B cell (primary cell): ENCODE data around the gene DAB2IP. TPM values are rescaled to one million over a fixed set of nuclear protein-coding genes. Genes with fewer than 3 reads are reported as not detected.

ENCODE experiments used
- ATAC-seq: fragments of 200-7000 bp; cut with Tn5 transposase; one replicate; pipeline ENCODE4 v1.10.0; 2021; ENCODE audit warnings: low read depth, mild to moderate bottlenecking, moderate number of reproducible peaks, moderate library complexity
- CTCF ChIA-PET: fragments of 350-600 bp; sonication (Branson Sonifier 250); formaldehyde crosslinking; loops from one replicate; lab custom pipeline; 2021; ENCODE audit warnings: antibody characterized with exemption, inconsistent platforms; lab: Charles Lee
- POLR2A ChIA-PET: fragments of 350-600 bp; sonication (Branson Sonifier 250); formaldehyde crosslinking; loops from one replicate; lab custom pipeline; 2021; ENCODE audit warnings: antibody characterized with exemption; lab: Charles Lee
- DNase-seq: peaks from one replicate; pipeline ENCODE4 v3.0.0; 2013
- H2AFZ ChIP-seq: 2 replicates; pipeline ENCODE4 v1.6.1; 2012; ENCODE audit warnings: mild to moderate bottlenecking, low read depth, low read length; ENCODE audit not compliant: insufficient read depth, poor library complexity, severe bottlenecking
- H3K27ac ChIP-seq, 2 donors: 1 replicate in 1 of 2; 2 replicates in 1 of 2; pipeline ENCODE4 v1.5.1; 2012 to 2013; ENCODE audit warnings: low read length in 2 of 2, mild to moderate bottlenecking in 2 of 2, moderate library complexity in 1 of 2
- H3K27me3 ChIP-seq, 4 experiments: fragments of 200-600 bp in 1 of 4; sonication (generic) in 1 of 4; replicated peaks in 1 of 4; 1 replicate in 2 of 4; 2 replicates in 2 of 4; pipeline versions ENCODE4 v1.6.1 to v1.7.0; 2013 to 2016; ENCODE audit warnings: low read length in 3 of 4, mild to moderate bottlenecking in 2 of 4, mixed read lengths in 1 of 4, moderate library complexity in 1 of 4; ENCODE audit not compliant: insufficient read depth in 4 of 4, control insufficient read depth in 3 of 4; ENCODE audit errors: control extremely low read depth in 1 of 4
- H3K36me3 ChIP-seq, 2 experiments: replicated peaks in 1 of 2; 1 replicate in 1 of 2; 2 replicates in 1 of 2; pipeline versions ENCODE4 v1.6.1 to v1.7.1; 2013; ENCODE audit warnings: low read length in 1 of 2; ENCODE audit not compliant: insufficient read depth in 2 of 2, control insufficient read depth in 1 of 2; ENCODE audit errors: control extremely low read depth in 1 of 2, extremely low read depth in 1 of 2
- H3K4me1 ChIP-seq, 2 donors: fragments of 200-600 bp in 1 of 2; sonication (generic) in 1 of 2; 1 replicate in 1 of 2; 2 replicates in 1 of 2; pipeline versions ENCODE4 v1.5.1 to v1.6.1; 2013 to 2017; ENCODE audit warnings: low read length in 2 of 2; ENCODE audit not compliant: control insufficient read depth in 2 of 2, insufficient read depth in 2 of 2
- H3K4me2 ChIP-seq: replicated peaks from 2 replicates; pipeline ENCODE3; 2012; ENCODE audit warnings: mild to moderate bottlenecking, low read depth, low read length; ENCODE audit not compliant: poor library complexity, severe bottlenecking
- H3K4me3 ChIP-seq, 5 experiments: fragments of 200-600 bp in 1 of 5; sonication (generic) in 1 of 5; 1 replicate in 3 of 5; 2 replicates in 2 of 5; pipeline versions ENCODE4 v1.5.1 to v1.7.0; 2011 to 2016; ENCODE audit warnings: low read length in 4 of 5, mild to moderate bottlenecking in 4 of 5, low read depth in 2 of 5, control low read depth in 1 of 5, moderate library complexity in 1 of 5; ENCODE audit not compliant: insufficient read depth in 1 of 5; ENCODE audit errors: control extremely low read depth in 1 of 5, extremely low read depth in 1 of 5
- H3K79me2 ChIP-seq: fragments of 200-600 bp; sonication (generic); one replicate; pipeline ENCODE4 v1.6.0; 2016; ENCODE audit warnings: low read length; ENCODE audit not compliant: control insufficient read depth, insufficient read depth
- H3K9ac ChIP-seq: fragments of 200-600 bp; sonication (generic); 2 replicates; pipeline ENCODE4 v1.6.1; 2017; ENCODE audit warnings: mild to moderate bottlenecking, low read length, moderate library complexity
- H3K9me3 ChIP-seq, 3 donors: one replicate each; pipeline versions ENCODE4 v1.6.1 to v1.7.1; 2013; ENCODE audit warnings: low read length in 2 of 3; ENCODE audit not compliant: control insufficient read depth in 2 of 3, insufficient read depth in 1 of 3; ENCODE audit errors: control extremely low read depth in 1 of 3
- H4K20me1 ChIP-seq: 2 replicates; pipeline ENCODE4 v1.6.0; 2012; ENCODE audit warnings: mild to moderate bottlenecking, low read length; ENCODE audit not compliant: insufficient read depth, control insufficient read depth, poor library complexity, severe bottlenecking
- H3K27ac Mint-ChIP-seq: one replicate; pipeline ENCODE4 v1.8.0; 2021; ENCODE audit warnings: mixed read lengths
- H3K27me3 Mint-ChIP-seq: one replicate; pipeline ENCODE4 v1.8.0; 2021; ENCODE audit warnings: mixed read lengths
- H3K4me1 Mint-ChIP-seq: one replicate; pipeline ENCODE4 v1.8.0; 2021; ENCODE audit warnings: mixed read lengths
- H3K4me3 Mint-ChIP-seq: one replicate; pipeline ENCODE4 v1.8.0; 2021; ENCODE audit warnings: mixed read lengths
- H3K9me3 Mint-ChIP-seq: one replicate; pipeline ENCODE4 v1.8.0; 2022; ENCODE audit warnings: mixed read lengths; ENCODE audit not compliant: insufficient read depth
- EZH2 ChIP-seq: IDR thresholded peaks from 2 replicates; pipeline ENCODE4 v1.6.1; 2012; ENCODE audit warnings: borderline replicate concordance, low read depth, mild to moderate bottlenecking, moderate library complexity, low read length; ENCODE audit not compliant: insufficient read depth, poor library complexity, severe bottlenecking
- WGBS: methylation state at CpG from one replicate; pipeline ENCODE4 v1.1.5; 2013; ENCODE audit warnings: missing lambda C conversion rate; ENCODE audit not compliant: insufficient coverage; 5-methylcytosine and 5-hydroxymethylcytosine counted together
- intact Hi-C: fragments of 100-400 bp; cut with micrococcal nuclease; formaldehyde crosslinking; loops from one replicate; pipeline ENCODE4 v1.10.0; 2022
- polyA plus RNA-seq: library from polyadenylated mRNA; depleted of rRNA; stranded (reverse); fragments of >200 nt; gene quantifications from 2 replicates; pipeline ENCODE4 v1.2.3, GENCODE V29; 2012
- total RNA-seq, 2 donors: library from RNA; stranded (reverse); fragments of 120-200 nt in 1 of 2; gene quantifications; 1 replicate in 1 of 2; 2 replicates in 1 of 2; pipeline versions ENCODE4 v1.2.3 to v1.2.4, GENCODE V29; 2013 to 2022
- TF ChIP-seq, protein P1 (sequence below): fragments of 200-600 bp; IDR thresholded peaks from one replicate; pipeline ENCODE4 v1.8.0; 2022; ENCODE audit warnings: antibody characterized with exemption, mild to moderate bottlenecking

The DAB2IP gene
- total and polyA plus RNA-seq, 2 donors (not counting 1 experiment from before 2014, with no cell fraction given) = 1.1 to 3.9 TPM

- TF ChIP-seq, protein P1, sequence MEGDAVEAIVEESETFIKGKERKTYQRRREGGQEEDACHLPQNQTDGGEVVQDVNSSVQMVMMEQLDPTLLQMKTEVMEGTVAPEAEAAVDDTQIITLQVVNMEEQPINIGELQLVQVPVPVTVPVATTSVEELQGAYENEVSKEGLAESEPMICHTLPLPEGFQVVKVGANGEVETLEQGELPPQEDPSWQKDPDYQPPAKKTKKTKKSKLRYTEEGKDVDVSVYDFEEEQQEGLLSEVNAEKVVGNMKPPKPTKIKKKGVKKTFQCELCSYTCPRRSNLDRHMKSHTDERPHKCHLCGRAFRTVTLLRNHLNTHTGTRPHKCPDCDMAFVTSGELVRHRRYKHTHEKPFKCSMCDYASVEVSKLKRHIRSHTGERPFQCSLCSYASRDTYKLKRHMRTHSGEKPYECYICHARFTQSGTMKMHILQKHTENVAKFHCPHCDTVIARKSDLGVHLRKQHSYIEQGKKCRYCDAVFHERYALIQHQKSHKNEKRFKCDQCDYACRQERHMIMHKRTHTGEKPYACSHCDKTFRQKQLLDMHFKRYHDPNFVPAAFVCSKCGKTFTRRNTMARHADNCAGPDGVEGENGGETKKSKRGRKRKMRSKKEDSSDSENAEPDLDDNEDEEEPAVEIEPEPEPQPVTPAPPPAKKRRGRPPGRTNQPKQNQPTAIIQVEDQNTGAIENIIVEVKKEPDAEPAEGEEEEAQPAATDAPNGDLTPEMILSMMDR = no peak
- no peak for TF ChIP-seq EZH2
Measured at GRCh38 chr9:121827251-121827967, 176.0 kb downstream of the DAB2IP start.

DNA sequence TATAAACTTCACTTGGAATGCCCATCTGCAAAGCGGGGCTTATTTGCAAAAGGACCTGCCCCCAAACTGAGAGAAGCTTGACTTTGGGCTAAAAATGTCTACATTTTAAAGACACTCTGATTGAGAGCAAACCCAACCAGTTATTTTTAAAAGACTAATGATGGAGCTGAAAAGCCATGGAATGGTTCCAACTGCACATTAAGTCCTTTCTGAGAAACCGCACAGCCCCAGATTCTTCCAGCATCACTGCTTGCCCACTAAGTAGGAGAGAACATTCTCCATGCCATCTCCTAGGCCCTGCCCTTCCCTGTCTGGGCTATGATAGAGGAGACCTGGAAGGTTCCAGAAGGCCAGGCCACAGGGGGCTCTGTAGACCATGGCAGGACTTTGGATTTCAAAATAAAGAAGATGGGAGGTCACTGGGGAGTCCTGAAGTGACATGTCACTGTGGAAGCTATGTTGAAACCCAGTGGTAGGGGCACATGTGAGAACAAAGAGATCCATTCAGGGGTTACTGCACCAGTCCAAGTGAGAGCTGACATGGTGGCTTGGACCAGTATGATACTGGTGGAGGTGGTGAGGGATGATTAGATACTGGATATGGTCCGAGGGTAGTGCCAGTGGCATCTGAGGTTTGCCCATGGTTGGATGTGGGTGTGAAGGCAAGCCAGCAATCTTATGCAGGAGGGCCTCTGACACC, 179.2 kb downstream of the DAB2IP start:
- intact Hi-C loops = no loop called here
- Mint-ChIP-seq H3K27ac (no peak overlapping the region), H3K4me1 (no peaks in the 10 kb centered on the region), H3K27me3 (no peaks in the 10 kb centered on the region), H3K9me3 (no peaks in the 10 kb centered on the region), H3K4me3 (no peak overlapping the region)
- Histone ChIP-seq H2AFZ (no peak overlapping the region), H3K9me3 (no peaks in the 10 kb centered on the region), H3K9ac (no peak overlapping the region), H3K27ac (no peak overlapping the region), H3K27me3 (no peaks in the 10 kb centered on the region), H3K4me3 (no peak overlapping the region), H3K4me1 (no peaks in the 10 kb centered on the region), H3K79me2 (no peaks in the 10 kb centered on the region), H3K36me3 (no peaks in the 10 kb centered on the region), H3K4me2 (no peak overlapping the region), H4K20me1 (no peaks in the 10 kb centered on the region)
- CTCF ChIA-PET = no interaction called here
- TF ChIP-seq, protein P1 = no peak
- TF ChIP-seq EZH2 = no peak
- POLR2A ChIA-PET = no interaction called here
- no peak for ATAC-seq
- no peak for DNase-seq
- WGBS = 100% methylated on average over 1 of the region's 3 CpGs

More at GRCh38 chr9:121827251-121827967, 176.0 kb downstream of the DAB2IP start:
- POLR2A ChIA-PET = no interaction called here
- Histone ChIP-seq H3K9me3 (no peaks in the 10 kb centered on the region), H4K20me1 (no peaks in the 10 kb centered on the region), H3K27ac (no peak overlapping the region), H3K9ac (no peak overlapping the region), H3K4me2 (no peak overlapping the region), H3K79me2 (no peaks in the 10 kb centered on the region), H3K36me3 (no peaks in the 10 kb centered on the region), H3K27me3 (no peaks in the 10 kb centered on the region), H2AFZ (no peak overlapping the region), H3K4me3 (no peak overlapping the region), H3K4me1 (no peaks in the 10 kb centered on the region)
- CTCF ChIA-PET = no interaction called here
- Mint-ChIP-seq H3K4me1 (no peaks in the 10 kb centered on the region), H3K27me3 (no peaks in the 10 kb centered on the region), H3K27ac (no peak overlapping the region), H3K4me3 (no peak overlapping the region), H3K9me3 (no peaks in the 10 kb centered on the region)
- intact Hi-C loops = no loop called here
- ATAC-seq = no peak
- 93% methylated on average over 17 of the region's 17 CpGs for WGBS
- DNase-seq = no peak
